A549 (cell line): ENCODE data around the gene LILRB1. TPM values are rescaled to one million over a fixed set of nuclear protein-coding genes. Genes with fewer than 3 reads are reported as not detected.
"Not testable (repeated sequence)": the region's sequence is repeated elsewhere in the genome, so short reads cannot be mapped to it uniquely, and the experiment has no call there.

Experiments
- ATAC-seq, 2 experiments: fragments of 200-7000 bp in 1 of 2; fragments of >200 bp in 1 of 2; cut with Nextera tagmentation in 1 of 2; cut with Tn5 transposase in 1 of 2; 3 replicates each; pipeline versions ENCODE4 v1.8.0 to v1.9.1; 2018 to 2020; ENCODE audit warnings: mild to moderate bottlenecking in 1 of 2, moderate library complexity in 1 of 2
- CTCF ChIA-PET: fragments of 300-600 bp; sonication (Branson Sonifier 250); formaldehyde crosslinking; extraction: SDS; loops from one replicate; lab custom pipeline; 2021; ENCODE audit warnings: antibody characterized with exemption, inconsistent platforms; lab: Yijun Ruan, JAX
- POLR2A ChIA-PET: fragments of 350-600 bp; formaldehyde crosslinking; extraction: SDS; loops from one replicate; lab custom pipeline; 2021; ENCODE audit warnings: antibody characterized with exemption, inconsistent platforms; lab: Yijun Ruan, JAX
- DNase-seq, 2 experiments: peaks; one replicate each; pipeline versions ENCODE4 v3.0.0 to v3.0.0-alpha.2; 2011 to 2016; ENCODE audit warnings: low read depth in 1 of 2, low spot score in 1 of 2
- FAIRE-seq: peaks from 2 replicates; lab custom pipeline; 2011; peaks lifted over from hg19 to GRCh38; lab: Jason Lieb, UNC
- H3K27ac ChIP-seq, 2 experiments: fragments of >200 bp; sonication (Bioruptor Twin); formaldehyde crosslinking; 3 replicates each; pipeline ENCODE4 v1.5.1; 2016 to 2017
- H3K4me1 ChIP-seq: fragments of >200 bp; sonication (Bioruptor Twin); formaldehyde crosslinking; 3 replicates; pipeline ENCODE4 v1.6.1; 2016
- H3K4me2 ChIP-seq: fragments of >200 bp; sonication (Bioruptor Twin); formaldehyde crosslinking; 3 replicates; pipeline ENCODE4 v1.6.1; 2016
- H3K4me3 ChIP-seq: fragments of >200 bp; sonication (Bioruptor Twin); formaldehyde crosslinking; 3 replicates; pipeline ENCODE4 v1.5.1; 2016
- H3K9me3 ChIP-seq: fragments of >200 bp; sonication (Bioruptor Twin); formaldehyde crosslinking; 3 replicates; pipeline ENCODE4 v1.6.1; 2016
- CEBPB ChIP-seq, 2 experiments: fragments of >200 bp in 1 of 2; sonication (Bioruptor Twin) in 1 of 2; formaldehyde crosslinking in 1 of 2; IDR thresholded peaks; 2 replicates each; pipeline ENCODE4 v1.6.1; 2012 to 2016
- CTCF ChIP-seq: fragments of >200 bp; sonication (Bioruptor Twin); formaldehyde crosslinking; IDR thresholded peaks from 3 replicates; pipeline ENCODE4 v1.5.1; 2016
- EHF ChIP-seq: fragments of 250-450 bp; sonication (Bioruptor Pico); IDR thresholded peaks from 2 replicates; pipeline ENCODE4 v1.5.0; 2020; ENCODE audit warnings: mild to moderate bottlenecking
- EHMT2 ChIP-seq: fragments of 200-600 bp; sonication (generic); IDR thresholded peaks from 2 replicates; pipeline ENCODE4 v1.6.1; 2016; ENCODE audit warnings: antibody characterized with exemption, low read depth, mild to moderate bottlenecking, moderate library complexity
- ESRRA ChIP-seq: fragments of 150-350 bp; IDR thresholded peaks from 2 replicates; pipeline ENCODE4 v1.6.1; 2014; ENCODE audit warnings: mild to moderate bottlenecking, low read length, borderline replicate concordance
- HOXA7 ChIP-seq: fragments of 250-450 bp; sonication (Bioruptor Pico); IDR thresholded peaks from 2 replicates; pipeline ENCODE4 v1.5.0; 2020; ENCODE audit warnings: mild to moderate bottlenecking, moderate library complexity
- HOXB5 ChIP-seq: fragments of 250-450 bp; sonication (Bioruptor Pico); IDR thresholded peaks from 2 replicates; pipeline ENCODE4 v1.5.0; 2020; ENCODE audit warnings: mild to moderate bottlenecking, moderate library complexity
- JUN ChIP-seq, 2 experiments: fragments of >200 bp; sonication (Bioruptor Twin); formaldehyde crosslinking; IDR thresholded peaks; 2 replicates in 1 of 2; 3 replicates in 1 of 2; pipeline ENCODE4 v1.6.1; 2016 to 2017
- PHF8 ChIP-seq: fragments of 200-600 bp; sonication (generic); IDR thresholded peaks from 2 replicates; pipeline ENCODE4 v1.6.1; 2016; ENCODE audit warnings: low read depth, mild to moderate bottlenecking, antibody characterized with exemption, moderate library complexity, borderline replicate concordance
- SMC3 ChIP-seq: fragments of >200 bp; sonication (Bioruptor Twin); formaldehyde crosslinking; IDR thresholded peaks from 3 replicates; pipeline ENCODE4 v1.6.1; 2018; ENCODE audit warnings: inconsistent platforms
- TFCP2L1 ChIP-seq: fragments of 250-450 bp; sonication (Bioruptor Pico); IDR thresholded peaks from 2 replicates; pipeline ENCODE4 v1.5.0; 2021; ENCODE audit warnings: mild to moderate bottlenecking
- TP53 ChIP-seq: fragments of 250-450 bp; sonication (Bioruptor Pico); IDR thresholded peaks from 2 replicates; pipeline ENCODE4 v1.5.0; 2021; ENCODE audit warnings: mild to moderate bottlenecking, moderate library complexity
- WGBS: methylation state at CpG from one replicate; pipeline ENCODE4 v1.1.6; 2017; ENCODE audit errors: missing lambda C conversion rate; 5-methylcytosine and 5-hydroxymethylcytosine counted together
- polyA plus RNA-seq, 4 experiments: library from polyadenylated mRNA; depleted of rRNA in 3 of 4; stranded (reverse); fragments of >200 nt; fragmentation: RNase III in 1 of 4; extraction: RNeasy Plus Mini Kit Qiagen cat#74134 plus additional on column Dnase treatment in 1 of 4; gene quantifications; 2 replicates in 3 of 4; 3 replicates in 1 of 4; pipeline ENCODE4 v1.2.3, GENCODE V29; 2011 to 2017
- TF ChIP-seq, protein P1 (sequence below): IDR thresholded peaks from 2 replicates; pipeline ENCODE4 v1.6.1; 2012; ENCODE audit warnings: low read depth, borderline replicate concordance
- TF ChIP-seq, protein P2 (sequence below): fragments of 150-350 bp; IDR thresholded peaks from 2 replicates; pipeline ENCODE4 v1.6.1; 2014; ENCODE audit warnings: low read depth, mild to moderate bottlenecking, low read length

LILRB1 gene
- polyA plus RNA-seq, 2 of the 4 experiments (the other 2 are of a cell fraction) = not detected

GRCh38 chr19:54633401-54633800 lies 3.1 kb downstream of the LILRB1 start:
- no peaks in the 10 kb centered on the region for H3K9me3 ChIP-seq
- DNase-seq = no peak
- no peaks in the 10 kb centered on the region for H3K4me1 ChIP-seq
- H3K4me3 ChIP-seq = no peak overlapping the region
- FAIRE-seq = no peak
- no peak for ATAC-seq
- POLR2A ChIA-PET = no interaction called here
- 3% methylated on average over 5 of the region's 7 CpGs for WGBS
- TF ChIP-seq EHF (CRISPR knock-in tag) (no peak), HOXB5 (no peak)
- no peak overlapping the region for H3K4me2 ChIP-seq
- H3K27ac ChIP-seq = no peak overlapping the region
- CTCF ChIA-PET = interaction anchor here (1.4 to 1.6 kb wide), 2 partner anchors 13 to 41 kb away, joined by 3 to 4 read pairs; no protein-coding TSS in a partner anchor

- H3K9me3 ChIP-seq, H3K4me3 ChIP-seq, POLR2A ChIA-PET, FAIRE-seq, CTCF ChIA-PET, DNase-seq, ATAC-seq, H3K4me1 ChIP-seq, H3K27ac ChIP-seq, H3K4me2 ChIP-seq: not testable (repeated sequence)
- WGBS = 8% methylated on average over 12 of the region's 12 CpGs
Observed at GRCh38 chr19:54636081-54636480, 5.8 kb downstream of the LILRB1 start.

DNA sequence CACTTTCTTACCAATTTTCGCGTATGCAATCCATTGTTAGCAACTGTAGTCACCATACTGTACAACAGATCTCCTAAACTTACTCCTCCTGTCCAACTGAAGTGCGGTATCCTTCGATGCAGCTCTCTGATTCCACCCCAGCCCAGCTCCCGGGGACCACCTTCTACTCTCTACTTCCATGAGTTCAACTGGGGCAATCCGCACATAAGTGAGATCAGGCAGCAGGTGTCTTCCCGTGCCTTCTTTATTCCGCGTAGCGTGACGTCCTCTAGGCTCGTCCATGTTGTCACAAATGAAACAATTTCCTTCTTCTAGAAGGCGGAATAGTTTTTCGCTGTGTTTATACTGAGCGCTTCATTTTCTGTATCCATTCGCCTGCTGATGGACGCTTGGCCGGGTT lies 8.4 kb downstream of the LILRB1 start:
- Histone ChIP-seq H3K9me3 (no peaks in the 10 kb centered on the region), H3K4me3 (no peak overlapping the region), H3K27ac (no peak overlapping the region), H3K4me2 (no peak overlapping the region), H3K4me1 (no peaks in the 10 kb centered on the region)
- 47% methylated on average over 18 of the region's 18 CpGs for WGBS
- ChIA-PET POLR2A (no interaction called here), CTCF (interaction anchor here (1.1 to 3.4 kb wide), 3 partner anchors 14 to 36 kb away, joined by 3 to 12 read pairs (median 3); no protein-coding TSS in a partner anchor)
- TF ChIP-seq, protein P1, sequence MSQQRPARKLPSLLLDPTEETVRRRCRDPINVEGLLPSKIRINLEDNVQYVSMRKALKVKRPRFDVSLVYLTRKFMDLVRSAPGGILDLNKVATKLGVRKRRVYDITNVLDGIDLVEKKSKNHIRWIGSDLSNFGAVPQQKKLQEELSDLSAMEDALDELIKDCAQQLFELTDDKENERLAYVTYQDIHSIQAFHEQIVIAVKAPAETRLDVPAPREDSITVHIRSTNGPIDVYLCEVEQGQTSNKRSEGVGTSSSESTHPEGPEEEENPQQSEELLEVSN = no peak
- TF ChIP-seq EHMT2 (no peak), TFCP2L1 (CRISPR knock-in tag) (no peak), TP53 (no peak), ESRRA (no peak), HOXA7 (no peak), CTCF (no peak), CEBPB (IDR thresholded peaks at IDR 0.05) (no peak), PHF8 (no peak), SMC3 (no peak), JUN (IDR thresholded peaks at IDR 0.05) (no peak), EHF (CRISPR knock-in tag) (no peak)
- TF ChIP-seq, protein P2, sequence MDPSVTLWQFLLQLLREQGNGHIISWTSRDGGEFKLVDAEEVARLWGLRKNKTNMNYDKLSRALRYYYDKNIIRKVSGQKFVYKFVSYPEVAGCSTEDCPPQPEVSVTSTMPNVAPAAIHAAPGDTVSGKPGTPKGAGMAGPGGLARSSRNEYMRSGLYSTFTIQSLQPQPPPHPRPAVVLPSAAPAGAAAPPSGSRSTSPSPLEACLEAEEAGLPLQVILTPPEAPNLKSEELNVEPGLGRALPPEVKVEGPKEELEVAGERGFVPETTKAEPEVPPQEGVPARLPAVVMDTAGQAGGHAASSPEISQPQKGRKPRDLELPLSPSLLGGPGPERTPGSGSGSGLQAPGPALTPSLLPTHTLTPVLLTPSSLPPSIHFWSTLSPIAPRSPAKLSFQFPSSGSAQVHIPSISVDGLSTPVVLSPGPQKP = no peak
- FAIRE-seq (no peak), DNase-seq (no peak), ATAC-seq (no peak)

GRCh38 chr19:54642953-54643352 lies 12.7 kb downstream of the LILRB1 start:
- H3K4me1 ChIP-seq, CTCF ChIA-PET, H3K27ac ChIP-seq, DNase-seq, H3K4me2 ChIP-seq, POLR2A ChIA-PET, ATAC-seq, FAIRE-seq, H3K9me3 ChIP-seq, H3K4me3 ChIP-seq: not testable (repeated sequence)
- WGBS = 4% methylated on average over 5 of the region's 5 CpGs

GRCh38 chr19:54643583-54643982 lies 13.3 kb downstream of the LILRB1 start:
- WGBS = 1% methylated on average over 6 of the region's 6 CpGs
- CTCF ChIA-PET, ATAC-seq: not testable (repeated sequence)

More at GRCh38 chr19:54643583-54643982, 13.3 kb downstream of the LILRB1 start:
- peak; percentile 95 for FAIRE-seq
- DNase-seq, H3K4me1 ChIP-seq, POLR2A ChIA-PET, H3K4me3 ChIP-seq, H3K9me3 ChIP-seq, H3K4me2 ChIP-seq, H3K27ac ChIP-seq: not testable (repeated sequence)
